ENCODE measurements around the gene ADGRV1. TPM values are rescaled to one million over a fixed set of nuclear protein-coding genes. Genes with fewer than 3 reads are reported as not detected.

Gene ADGRV1
- total RNA-seq, 2 donors from 2014 or later: 97.6 to 117 TPM

- Histone ChIP-seq H3K9me3 (ENCODE audit: control insufficient read depth, low read length) (no peaks in the 10 kb centered on the region), H3K9ac (ENCODE audit: extremely low read depth, low read length, poor library complexity, severe bottlenecking) (no peak overlapping the region), H3K27me3 (ENCODE audit: control insufficient read depth, insufficient read depth, low read length, poor library complexity, severe bottlenecking) (no peaks in the 10 kb centered on the region), H3K36me3 (ENCODE audit: control insufficient read depth, insufficient read depth, low read length) (peaks cover 16% of the 10 kb centered on the region), H3K4me3 (ENCODE audit: low read length) (no peak overlapping the region), H3K4me1 (ENCODE audit: control insufficient read depth, insufficient read depth, low read length) (no peaks in the 10 kb centered on the region), H3K27ac (ENCODE audit: low read depth, low read length) (peak overlapping the region; percentile 68)
- TF ChIP-seq CTCF (conservative IDR thresholded peaks at IDR 0.05): no peak
- Mint-ChIP-seq H3K27me3 (ENCODE audit: insufficient read depth) (no peaks in the 10 kb centered on the region), H3K27ac (no peak overlapping the region), H3K4me3 (no peak overlapping the region), H3K9me3 (no peaks in the 10 kb centered on the region), H3K36me3 (ENCODE audit: low read depth) (peaks cover 20% of the 10 kb centered on the region), H3K4me1 (peaks cover 5% of the 10 kb centered on the region)
- WGBS, 2 experiments (ENCODE audit: insufficient coverage in 1 of 2, insufficient read length in 1 of 2): 80 to 89% methylated on average over 3 to 5 of the region's 5 CpGs
- no peak for DNase-seq
Measured at GRCh38 chr5:90640484-90641059, 82.0 kb downstream of the ADGRV1 start.

GRCh38 chr5:90641528-90641927 is 82.9 kb downstream of the ADGRV1 start:
- H3K36me3 ChIP-seq (ENCODE audit: control insufficient read depth, insufficient read depth, low read length): peaks cover 20% of the 10 kb centered on the region
- no peaks in the 10 kb centered on the region for H3K4me1 ChIP-seq (ENCODE audit: control insufficient read depth, insufficient read depth, low read length)
- 89 to 96% methylated on average over 2 to 3 of the region's 3 CpGs for WGBS, 2 experiments (ENCODE audit: insufficient coverage in 1 of 2, insufficient read length in 1 of 2)
- no peak overlapping the region for H3K4me3 ChIP-seq (ENCODE audit: low read length)
- Mint-ChIP-seq H3K4me3 (no peak overlapping the region), H3K4me1 (peaks cover 5% of the 10 kb centered on the region), H3K27me3 (ENCODE audit: insufficient read depth) (no peaks in the 10 kb centered on the region), H3K36me3 (ENCODE audit: low read depth) (peaks cover 22% of the 10 kb centered on the region), H3K27ac (no peak overlapping the region), H3K9me3 (no peaks in the 10 kb centered on the region)
- no peaks in the 10 kb centered on the region for H3K27me3 ChIP-seq (ENCODE audit: control insufficient read depth, insufficient read depth, low read length, poor library complexity, severe bottlenecking)
- DNase-seq: no peak
- H3K27ac ChIP-seq (ENCODE audit: low read depth, low read length): no peak overlapping the region
- no peak overlapping the region for H3K9ac ChIP-seq (ENCODE audit: extremely low read depth, low read length, poor library complexity, severe bottlenecking)
- TF ChIP-seq CTCF (conservative IDR thresholded peaks at IDR 0.05): no peak
- H3K9me3 ChIP-seq (ENCODE audit: control insufficient read depth, low read length): no peaks in the 10 kb centered on the region

GRCh38 chr5:90642706-90643229 is 84.2 kb downstream of the ADGRV1 start:
- H3K9me3 ChIP-seq (ENCODE audit: control insufficient read depth, low read length): no peaks in the 10 kb centered on the region
- Mint-ChIP-seq H3K27me3 (ENCODE audit: insufficient read depth) (no peaks in the 10 kb centered on the region), H3K4me1 (peaks cover 5% of the 10 kb centered on the region), H3K36me3 (ENCODE audit: low read depth) (peaks cover 31% of the 10 kb centered on the region), H3K9me3 (no peaks in the 10 kb centered on the region), H3K27ac (no peak overlapping the region), H3K4me3 (no peak overlapping the region)
- no peak overlapping the region for H3K4me3 ChIP-seq (ENCODE audit: low read length)
- no peaks in the 10 kb centered on the region for H3K27me3 ChIP-seq (ENCODE audit: control insufficient read depth, insufficient read depth, low read length, poor library complexity, severe bottlenecking)
- peaks cover 25% of the 10 kb centered on the region for H3K36me3 ChIP-seq (ENCODE audit: control insufficient read depth, insufficient read depth, low read length)
- no peak overlapping the region for H3K9ac ChIP-seq (ENCODE audit: extremely low read depth, low read length, poor library complexity, severe bottlenecking)
- no peak for DNase-seq
- H3K4me1 ChIP-seq (ENCODE audit: control insufficient read depth, insufficient read depth, low read length): no peaks in the 10 kb centered on the region
- no peak overlapping the region for H3K27ac ChIP-seq (ENCODE audit: low read depth, low read length)
- 89 to 92% methylated on average over 3 to 4 of the region's 4 CpGs for WGBS, 2 experiments (ENCODE audit: insufficient coverage in 1 of 2, insufficient read length in 1 of 2)
- no peak for TF ChIP-seq CTCF (conservative IDR thresholded peaks at IDR 0.05)

All from endodermal cell (in vitro differentiated cells).